SKM-1 treated with dmso at 0.1 percent for 144 hours (cell line): ENCODE data around the gene SORL1.
"Not testable (repeated sequence)": the region's sequence is repeated elsewhere in the genome, so short reads cannot be mapped to it uniquely, and the experiment has no call there.

ENCODE experiments used
- DNase-seq: peaks from one replicate; lab custom pipeline; 2025; ENCODE audit not compliant: unreplicated experiment; lab: John Stamatoyannopoulos, UW

SORL1 gene, protein sequence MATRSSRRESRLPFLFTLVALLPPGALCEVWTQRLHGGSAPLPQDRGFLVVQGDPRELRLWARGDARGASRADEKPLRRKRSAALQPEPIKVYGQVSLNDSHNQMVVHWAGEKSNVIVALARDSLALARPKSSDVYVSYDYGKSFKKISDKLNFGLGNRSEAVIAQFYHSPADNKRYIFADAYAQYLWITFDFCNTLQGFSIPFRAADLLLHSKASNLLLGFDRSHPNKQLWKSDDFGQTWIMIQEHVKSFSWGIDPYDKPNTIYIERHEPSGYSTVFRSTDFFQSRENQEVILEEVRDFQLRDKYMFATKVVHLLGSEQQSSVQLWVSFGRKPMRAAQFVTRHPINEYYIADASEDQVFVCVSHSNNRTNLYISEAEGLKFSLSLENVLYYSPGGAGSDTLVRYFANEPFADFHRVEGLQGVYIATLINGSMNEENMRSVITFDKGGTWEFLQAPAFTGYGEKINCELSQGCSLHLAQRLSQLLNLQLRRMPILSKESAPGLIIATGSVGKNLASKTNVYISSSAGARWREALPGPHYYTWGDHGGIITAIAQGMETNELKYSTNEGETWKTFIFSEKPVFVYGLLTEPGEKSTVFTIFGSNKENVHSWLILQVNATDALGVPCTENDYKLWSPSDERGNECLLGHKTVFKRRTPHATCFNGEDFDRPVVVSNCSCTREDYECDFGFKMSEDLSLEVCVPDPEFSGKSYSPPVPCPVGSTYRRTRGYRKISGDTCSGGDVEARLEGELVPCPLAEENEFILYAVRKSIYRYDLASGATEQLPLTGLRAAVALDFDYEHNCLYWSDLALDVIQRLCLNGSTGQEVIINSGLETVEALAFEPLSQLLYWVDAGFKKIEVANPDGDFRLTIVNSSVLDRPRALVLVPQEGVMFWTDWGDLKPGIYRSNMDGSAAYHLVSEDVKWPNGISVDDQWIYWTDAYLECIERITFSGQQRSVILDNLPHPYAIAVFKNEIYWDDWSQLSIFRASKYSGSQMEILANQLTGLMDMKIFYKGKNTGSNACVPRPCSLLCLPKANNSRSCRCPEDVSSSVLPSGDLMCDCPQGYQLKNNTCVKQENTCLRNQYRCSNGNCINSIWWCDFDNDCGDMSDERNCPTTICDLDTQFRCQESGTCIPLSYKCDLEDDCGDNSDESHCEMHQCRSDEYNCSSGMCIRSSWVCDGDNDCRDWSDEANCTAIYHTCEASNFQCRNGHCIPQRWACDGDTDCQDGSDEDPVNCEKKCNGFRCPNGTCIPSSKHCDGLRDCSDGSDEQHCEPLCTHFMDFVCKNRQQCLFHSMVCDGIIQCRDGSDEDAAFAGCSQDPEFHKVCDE (N-terminal part only)

DNA sequence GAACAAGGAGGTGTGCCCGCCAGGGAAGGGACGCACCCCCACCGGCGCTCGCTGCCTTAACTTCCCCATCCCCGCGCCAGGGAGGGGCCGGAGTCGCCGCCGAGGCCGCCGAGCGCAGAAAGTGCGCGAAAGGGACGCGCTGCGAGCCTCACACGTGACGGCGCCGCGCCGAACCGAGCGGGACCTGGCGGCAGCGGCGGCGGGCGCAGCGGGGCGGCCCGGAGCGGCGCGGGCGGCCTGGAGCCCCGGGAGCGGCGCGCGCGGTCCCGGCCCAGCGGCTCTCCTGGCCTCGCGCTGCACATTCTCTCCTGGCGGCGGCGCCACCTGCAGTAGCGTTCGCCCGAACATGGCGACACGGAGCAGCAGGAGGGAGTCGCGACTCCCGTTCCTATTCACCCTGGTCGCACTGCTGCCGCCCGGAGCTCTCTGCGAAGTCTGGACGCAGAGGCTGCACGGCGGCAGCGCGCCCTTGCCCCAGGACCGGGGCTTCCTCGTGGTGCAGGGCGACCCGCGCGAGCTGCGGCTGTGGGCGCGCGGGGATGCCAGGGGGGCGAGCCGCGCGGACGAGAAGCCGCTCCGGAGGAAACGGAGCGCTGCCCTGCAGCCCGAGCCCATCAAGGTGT is at the start of gene SORL1:
TSS of gene SORL1 (plus strand) at position 329 of the 623 bp plus-strand sequence. CDS start at position 347, 18 bp downstream.
- peak; percentile 3 for DNase-seq

DNA sequence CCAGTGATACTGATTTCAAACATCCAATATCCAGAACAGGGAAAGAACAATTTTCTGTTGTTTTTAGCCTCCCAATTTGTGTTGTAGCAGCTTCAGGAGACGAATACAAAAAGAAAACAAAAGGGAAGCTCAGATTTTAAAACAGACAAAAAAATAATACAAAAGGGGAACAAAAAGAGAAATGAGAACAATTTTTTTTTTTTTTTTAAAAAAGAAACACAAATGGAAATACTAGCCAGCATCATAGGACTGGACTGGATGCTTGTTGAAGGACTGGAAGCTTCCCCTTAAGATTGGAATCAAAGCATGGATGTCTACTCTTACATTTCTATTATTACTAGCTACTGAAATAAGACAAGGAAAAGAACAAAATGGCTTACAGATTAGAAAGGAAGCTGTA is 46.5 kb upstream of the SORL1 start:
- no peak for DNase-seq

DNA sequence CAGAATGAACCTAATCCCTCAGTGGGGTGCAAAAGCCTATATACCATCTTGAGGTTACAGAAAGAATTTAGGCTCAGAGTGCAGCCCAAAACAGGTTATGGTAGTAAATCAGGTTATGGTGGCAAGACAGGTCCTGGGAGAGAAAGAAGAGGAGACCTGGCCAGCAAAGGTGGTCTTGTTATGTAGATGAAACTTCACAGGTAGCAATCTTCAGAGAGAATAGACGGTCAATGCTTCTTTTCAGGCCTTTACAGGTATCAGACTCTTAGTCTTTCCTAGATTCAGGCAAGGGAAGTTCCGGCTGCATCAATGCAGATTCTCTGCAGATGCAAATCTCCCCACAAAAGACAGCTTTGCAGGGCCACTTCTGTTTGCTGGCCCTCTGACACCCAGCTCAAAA is 45.8 kb upstream of the SORL1 start:
- DNase-seq = no peak

DNA sequence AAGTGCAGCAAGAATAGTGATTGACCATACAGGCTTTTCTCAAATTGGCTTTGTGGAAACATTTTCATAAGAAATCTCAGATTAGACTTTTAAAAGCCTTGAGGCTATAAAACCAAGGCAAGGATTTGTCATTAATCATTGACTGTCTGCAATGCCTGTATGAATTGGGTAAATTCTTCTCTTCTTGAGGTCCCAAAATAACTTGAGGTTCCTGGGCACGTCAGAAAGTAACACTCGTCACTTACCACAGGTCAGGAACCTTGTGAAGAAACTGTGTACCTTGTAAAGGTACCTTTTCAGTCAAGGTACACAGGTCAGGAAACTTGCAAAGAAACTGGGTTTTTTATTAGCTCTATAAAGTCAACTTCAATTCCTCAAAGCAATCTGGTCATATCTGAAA is 43.3 kb upstream of the SORL1 start:
- no peak for DNase-seq

DNA sequence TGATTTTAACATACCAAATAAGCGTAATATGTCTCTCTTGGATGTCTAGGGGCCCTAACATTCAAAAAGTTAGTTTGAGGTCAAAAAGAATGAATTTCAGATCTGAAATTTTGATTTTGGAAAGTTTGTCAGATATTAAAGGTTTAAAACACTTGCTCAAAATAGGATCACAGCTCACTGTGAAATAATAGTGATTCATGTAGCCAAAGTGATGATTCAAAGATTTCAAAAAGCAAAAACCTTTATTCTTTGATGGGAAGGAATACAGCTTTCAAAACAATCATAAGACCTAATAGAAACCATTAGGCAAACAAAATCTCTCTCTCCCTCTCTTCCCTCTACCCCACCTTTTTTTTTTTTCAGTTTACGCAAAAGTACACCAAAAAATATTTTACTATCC is 42.1 kb upstream of the SORL1 start:
- not testable (repeated sequence) for DNase-seq

DNA sequence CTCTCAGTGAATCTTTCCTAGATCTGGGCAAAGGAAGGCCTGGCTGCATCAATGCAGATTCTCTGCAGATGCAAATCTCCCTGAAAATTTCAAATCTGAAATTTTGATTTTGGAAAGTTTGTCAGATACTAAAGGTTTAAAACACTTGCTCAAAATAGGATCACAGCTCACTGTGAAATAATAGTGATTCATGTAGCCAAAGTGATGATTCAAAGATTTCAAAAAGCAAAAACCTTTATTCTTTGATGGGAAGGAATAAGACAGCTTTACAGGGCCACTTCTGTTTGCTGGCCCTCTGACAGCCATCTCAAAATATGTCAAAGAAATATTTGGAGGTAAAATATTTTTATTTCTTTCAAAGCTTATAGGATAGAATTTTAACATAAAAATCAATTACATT is 40.8 kb upstream of the SORL1 start:
- DNase-seq = not testable (repeated sequence)

DNA sequence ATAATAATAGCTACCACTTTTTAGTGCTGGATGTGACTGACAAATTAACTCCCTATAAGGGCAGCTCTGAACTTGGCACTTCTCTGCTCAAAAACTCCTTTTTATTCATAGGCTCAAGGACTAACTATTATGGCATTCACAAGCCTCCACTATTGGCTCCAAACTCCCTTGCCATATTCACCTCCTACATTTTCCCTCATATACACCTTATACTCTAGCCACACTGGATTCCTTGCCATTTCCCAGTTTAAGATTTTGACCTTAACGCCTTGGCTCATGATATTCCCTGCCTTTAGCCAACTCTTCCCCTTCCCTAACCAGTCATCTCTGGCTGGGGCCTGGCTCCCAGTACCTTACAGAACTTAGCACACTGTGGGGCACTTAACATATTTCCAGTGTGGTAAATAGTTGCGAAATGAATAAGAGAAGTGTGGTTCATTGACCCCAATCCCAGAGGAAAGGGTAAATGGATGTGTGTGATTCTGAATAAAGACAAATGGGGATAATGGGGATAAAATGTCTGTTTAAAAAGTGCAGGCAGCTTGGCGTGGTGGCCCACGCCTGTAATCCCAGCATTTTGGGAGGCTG is 40.0 kb upstream of the SORL1 start:
- no peak for DNase-seq

DNA sequence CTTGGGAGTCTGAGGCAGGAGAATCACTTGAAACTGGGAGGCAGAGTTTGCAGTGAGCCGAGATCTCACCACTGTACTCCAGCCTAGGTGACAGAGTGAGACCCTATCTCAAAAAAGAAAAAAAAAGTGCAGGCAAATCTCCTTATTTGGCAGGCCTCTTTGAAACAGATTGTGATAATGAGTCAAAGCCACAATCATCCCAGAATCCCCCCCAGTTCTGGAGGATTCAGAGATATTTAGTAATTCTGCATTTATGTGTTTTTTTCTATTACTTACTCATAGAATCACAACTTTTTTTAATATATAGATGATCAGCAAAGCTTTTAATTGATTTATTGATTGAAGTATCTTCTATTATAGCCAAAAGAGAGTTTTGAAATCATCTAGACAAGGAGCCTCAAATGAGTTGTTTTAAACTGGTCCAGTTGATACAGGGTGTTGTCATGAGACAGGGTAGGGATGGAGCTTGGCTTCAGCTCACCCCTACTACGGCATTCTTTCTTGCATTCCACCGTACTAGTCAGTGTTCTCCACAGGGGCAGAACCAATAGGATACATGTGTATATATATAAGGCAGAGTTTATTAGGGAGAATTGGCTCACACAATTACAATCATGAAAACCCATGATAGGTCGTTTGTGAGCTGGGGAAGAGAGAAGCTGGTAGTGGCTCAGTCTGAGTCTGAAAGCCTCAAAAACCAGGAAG is 39.3 kb upstream of the SORL1 start:
- DNase-seq = no peak

DNA sequence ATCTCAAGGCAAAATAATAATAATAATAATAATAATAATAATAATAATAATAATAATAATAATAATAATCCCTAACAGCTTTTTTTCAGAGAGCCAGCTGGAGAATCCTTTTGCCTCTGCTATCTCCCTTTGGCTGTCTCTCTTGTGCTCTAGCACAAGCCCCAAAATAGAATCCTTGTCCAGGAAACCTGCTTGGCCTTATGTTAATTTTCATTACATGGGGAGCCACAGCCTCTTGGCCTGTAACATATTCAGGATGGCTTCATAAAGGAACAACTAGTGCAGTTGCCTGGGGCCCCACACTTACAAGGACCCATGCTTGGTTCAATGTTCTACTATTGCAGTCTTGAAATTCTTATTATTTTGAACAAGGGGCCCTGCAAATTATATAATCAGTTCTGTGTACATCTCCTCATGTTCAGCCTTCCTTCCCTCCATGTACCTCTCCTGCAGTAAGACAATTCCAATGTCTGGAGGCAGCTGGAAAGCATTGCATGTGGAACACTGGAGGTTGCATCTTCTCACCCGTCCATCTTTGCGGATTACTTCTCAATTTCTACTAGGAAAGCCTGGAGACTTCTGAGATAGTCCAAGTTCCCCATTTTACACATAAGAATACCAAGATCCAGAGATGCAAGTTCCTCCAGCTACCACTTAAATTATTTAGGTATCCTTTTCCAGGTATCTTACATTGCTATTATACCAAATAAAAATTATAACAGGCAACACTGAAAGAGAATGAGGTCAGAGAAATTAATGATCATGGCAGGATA is 37.8 kb upstream of the SORL1 start:
- DNase-seq = no peak

DNA sequence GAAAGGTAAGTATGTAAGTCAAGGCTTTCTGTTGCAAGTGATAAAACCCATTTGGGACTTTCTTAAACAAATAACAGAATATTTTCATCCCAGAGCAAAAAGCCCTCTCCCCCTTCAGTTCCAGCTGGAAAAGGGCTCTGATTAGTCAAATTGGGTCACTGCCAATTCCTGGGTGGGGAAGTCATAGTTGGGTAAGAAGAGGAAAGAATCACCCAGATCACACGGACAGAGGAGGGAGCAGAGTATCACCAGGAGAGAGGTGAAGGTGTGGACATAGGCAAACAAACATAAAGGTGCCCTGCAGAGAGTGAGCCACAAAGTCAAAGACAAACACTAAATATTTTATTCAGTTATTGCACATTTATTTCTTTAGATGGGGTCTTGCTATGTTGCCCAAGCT is 36.3 kb upstream of the SORL1 start:
- DNase-seq = no peak

DNA sequence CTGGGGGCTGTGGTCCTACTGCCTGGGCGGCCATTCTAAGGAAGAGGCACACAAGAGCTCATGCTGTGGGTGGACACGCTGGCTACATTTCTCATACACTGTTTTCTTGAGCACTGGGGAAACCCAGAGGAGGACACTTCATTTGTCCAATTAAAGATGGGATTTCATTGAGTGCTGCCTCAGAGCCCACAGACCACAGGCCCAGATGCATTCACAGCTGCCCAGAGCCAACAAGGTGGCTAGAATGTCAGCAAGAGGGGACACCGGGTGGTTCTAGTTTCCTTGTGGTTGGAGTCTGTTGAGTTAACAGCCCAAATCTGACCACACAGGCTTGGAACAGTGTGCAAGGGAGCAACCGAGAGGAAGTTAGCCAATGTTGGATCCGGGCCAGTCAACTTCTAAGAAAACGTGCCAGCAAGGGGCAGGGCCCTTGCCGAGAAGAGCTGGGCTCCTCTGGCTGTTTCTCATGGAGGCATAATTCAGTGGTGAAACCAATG is 35.0 kb upstream of the SORL1 start:
- DNase-seq = peak; percentile 88

DNA sequence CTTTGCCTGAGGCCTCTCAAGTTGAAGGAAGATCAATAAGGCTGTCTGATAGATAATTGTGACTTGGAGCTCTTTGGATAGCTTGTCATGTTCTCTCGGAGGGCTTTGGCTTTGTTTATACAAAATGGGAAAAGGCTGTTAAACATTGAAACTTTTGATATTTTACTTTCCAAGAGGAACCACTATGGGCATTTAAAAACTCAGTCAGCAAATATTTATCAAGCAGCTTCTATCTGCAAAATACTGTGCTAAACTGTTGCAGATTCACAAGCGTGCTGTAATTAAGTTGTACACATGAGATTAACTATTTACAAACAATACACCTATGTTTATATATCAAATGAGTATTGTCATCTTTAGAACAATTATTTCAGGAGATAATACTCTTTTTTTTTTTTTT is 34.5 kb upstream of the SORL1 start:
- DNase-seq = no peak

DNA sequence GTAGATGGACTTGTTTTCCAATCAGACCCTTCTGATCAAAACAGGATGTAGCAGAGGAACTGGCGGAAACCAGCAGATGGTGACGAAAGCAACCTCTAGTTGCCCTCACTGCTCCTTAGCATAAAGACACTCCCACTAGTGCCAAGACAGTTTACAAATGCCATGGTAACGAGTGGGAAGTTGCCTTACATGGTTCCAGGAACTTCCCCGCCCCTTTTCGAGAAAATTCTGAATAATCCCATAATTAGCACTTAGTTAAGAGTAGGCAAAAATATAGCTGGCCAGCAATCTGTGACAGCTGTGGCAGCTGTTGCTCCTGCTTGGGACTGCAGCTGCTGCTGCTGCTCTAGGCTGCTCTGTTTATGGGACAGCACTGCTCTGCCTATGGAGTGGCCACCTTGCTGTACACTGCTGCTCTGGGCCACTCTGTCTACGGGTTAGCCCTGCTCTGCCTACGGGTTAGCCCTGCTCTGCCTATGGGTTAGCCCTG is 33.4 kb upstream of the SORL1 start:
- DNase-seq = no peak

DNA sequence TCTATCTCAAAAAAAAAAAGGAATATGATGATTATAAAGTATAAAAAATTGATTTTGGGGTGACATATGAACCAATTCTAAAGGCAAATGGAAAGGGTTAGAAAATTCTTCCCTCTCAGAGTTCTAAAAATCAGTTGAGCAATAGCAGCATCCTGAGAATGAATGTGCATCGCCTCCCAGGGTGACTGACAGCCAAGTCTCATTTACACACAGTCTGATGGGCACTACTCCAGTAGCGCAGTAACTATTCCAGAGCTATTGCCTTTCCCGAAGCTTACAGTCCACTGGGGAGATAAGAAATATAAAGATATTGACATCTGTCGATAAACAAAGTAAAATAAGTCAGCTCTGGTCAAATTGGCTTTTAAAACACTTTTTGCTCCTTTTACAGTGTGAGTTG is 32.3 kb upstream of the SORL1 start:
- DNase-seq = no peak

DNA sequence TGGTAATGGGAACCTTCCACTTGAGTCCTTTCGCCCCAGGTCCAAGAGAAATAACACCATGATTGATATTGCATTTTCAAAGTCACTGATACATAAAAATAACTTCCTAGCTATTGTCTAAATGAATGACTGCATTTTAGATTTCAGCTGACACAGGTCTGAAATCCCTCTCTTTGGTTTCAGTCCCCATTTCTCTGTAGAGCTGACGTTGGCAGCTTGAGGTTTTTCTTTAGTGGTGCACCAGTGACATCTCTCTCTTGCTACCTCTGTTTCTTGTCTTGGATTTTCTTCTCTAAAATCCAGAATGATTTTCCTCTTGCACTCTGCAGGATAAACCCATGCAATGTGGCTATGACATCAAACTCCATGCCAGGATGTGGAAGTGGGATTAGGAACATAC is 31.7 kb upstream of the SORL1 start:
- DNase-seq = no peak

DNA sequence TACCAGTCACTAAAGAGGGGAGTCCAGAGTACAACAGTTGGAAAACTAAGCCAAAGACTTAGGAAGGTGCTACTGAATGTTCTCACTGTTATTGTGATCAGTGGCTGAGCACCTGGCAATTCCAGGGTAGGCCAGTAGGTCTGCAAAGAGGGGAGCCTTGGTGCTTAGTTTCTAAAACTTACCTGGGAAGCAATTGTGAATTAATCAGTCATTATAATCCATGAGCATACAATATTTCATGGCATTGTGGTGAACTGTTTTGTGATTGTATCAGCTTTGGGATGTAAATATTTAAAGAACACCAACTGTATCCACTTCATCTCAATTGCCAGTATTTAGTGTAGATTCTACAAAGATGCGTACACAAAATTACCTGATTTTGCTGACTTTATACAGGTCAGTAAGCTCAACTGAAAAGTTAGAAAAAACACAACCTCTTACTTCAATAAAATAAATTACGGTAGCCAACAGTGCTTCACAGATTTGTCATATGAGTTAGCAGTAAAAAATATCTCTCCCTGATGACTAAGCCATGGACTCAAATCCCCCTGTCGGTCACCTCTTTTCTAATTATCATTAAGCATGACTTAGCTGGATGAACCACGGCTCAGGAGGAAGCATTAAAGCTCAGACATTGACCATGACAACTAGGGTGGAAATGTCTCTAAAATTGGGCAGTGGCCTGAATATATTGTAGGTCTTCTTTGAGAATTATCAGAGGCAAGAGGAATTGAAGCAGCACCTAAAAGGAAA is 30.8 kb upstream of the SORL1 start:
- no peak for DNase-seq

DNA sequence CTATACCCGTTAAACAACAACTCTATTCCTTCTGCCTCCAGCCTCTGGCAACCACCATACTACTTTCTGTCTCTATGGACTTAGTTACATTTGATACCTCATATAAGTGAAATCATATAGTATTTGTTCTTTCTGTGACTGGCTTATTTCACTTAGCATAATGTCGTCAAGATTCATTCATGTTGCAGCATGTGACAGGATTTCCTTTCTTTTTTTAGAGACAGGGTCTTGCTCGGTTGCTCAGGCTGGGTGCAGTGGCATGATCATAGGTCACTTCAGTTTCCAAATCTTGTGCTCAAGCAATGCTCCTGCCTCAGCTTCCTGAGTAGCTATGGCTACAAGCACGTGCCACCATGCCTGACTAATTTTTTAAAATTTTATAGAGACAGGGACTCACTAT is 29.4 kb upstream of the SORL1 start:
- DNase-seq = no peak

DNA sequence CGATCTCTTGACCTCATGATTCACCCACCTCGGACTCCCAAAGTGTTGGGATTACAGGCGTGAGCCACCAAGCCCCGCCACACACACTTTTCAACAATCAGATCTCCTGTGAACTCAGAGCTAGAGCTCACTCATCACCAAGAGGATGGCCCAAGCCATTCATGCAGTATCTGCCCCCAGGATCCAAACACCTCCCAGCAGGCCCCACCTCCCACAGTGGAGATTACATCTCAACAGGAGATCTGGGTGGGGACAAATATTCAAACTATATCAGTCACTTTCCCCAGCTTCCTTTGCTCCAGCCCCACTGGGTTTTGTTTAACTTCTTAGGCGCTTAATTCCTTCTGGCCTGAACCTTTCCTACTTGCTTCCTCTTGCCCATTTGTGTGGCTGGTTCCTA is 26.3 kb upstream of the SORL1 start:
- DNase-seq = no peak
